Esophagus muscularis mucosa (tissue), 4 donors: ENCODE results near the gene LSM14B.

ENCODE experiments used
- EP300 ChIP-seq: sonication (generic); formaldehyde crosslinking; IDR thresholded peaks from one replicate; pipeline ENCODE4 v1.6.1; 2017; ENCODE audit warnings: antibody characterized with exemption
- POLR2A ChIP-seq: fragments of 450-650 bp; IDR thresholded peaks from one replicate; pipeline ENCODE4 v1.6.1; 2017; ENCODE audit warnings: antibody characterized with exemption, moderate library complexity, mild to moderate bottlenecking, low read depth
- POLR2AphosphoS5 ChIP-seq, 2 donors: sonication (generic); formaldehyde crosslinking; IDR thresholded peaks; one replicate each; pipeline ENCODE4 v1.6.1; 2017; ENCODE audit warnings: antibody characterized with exemption in 2 of 2
- TF ChIP-seq, protein P1 (sequence below), 3 experiments: fragments of 200-600 bp in 2 of 3; fragments of 450-650 bp in 1 of 3; sonication (generic) in 2 of 3; IDR thresholded peaks; one replicate each; pipeline ENCODE4 v1.5.1; 2017 to 2019; ENCODE audit warnings: antibody characterized with exemption in 3 of 3, mild to moderate bottlenecking in 2 of 3, moderate library complexity in 1 of 3

DNA sequence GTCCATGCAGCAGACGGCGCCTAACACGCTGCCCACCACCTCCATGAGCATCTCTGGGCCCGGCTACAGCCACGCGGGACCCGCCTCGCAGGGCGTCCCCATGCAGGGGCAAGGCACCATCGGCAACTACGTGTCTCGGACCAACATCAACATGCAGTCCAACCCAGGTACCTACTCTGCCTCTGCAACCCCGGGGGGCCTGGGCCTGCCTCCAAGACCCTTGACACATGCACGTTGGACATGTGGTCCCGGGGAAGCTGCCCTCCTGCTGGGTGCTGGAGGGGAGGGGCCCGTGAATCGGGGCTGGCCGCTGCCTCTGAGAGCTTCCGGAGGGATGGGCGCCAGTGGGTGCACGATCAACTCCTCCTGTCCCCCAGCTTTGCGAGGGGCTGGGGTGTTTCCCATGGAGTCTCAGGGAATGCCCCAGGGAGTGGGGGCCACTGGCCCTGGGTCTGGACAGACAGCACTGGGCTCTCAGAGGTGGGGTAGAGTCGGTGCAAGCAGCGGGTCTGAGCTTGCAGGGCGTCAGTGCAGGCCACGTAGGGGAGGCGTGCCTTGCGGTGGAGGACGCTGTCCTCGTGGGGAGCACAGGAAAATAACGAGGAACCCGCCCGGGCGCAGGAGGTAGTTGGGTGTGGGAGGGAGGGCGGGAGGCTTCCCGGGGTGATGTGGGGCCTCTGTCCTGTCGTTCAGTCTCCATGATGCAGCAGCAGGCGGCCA, 40.6 kb downstream of the LSM14B start:
- TF ChIP-seq, protein P1, sequence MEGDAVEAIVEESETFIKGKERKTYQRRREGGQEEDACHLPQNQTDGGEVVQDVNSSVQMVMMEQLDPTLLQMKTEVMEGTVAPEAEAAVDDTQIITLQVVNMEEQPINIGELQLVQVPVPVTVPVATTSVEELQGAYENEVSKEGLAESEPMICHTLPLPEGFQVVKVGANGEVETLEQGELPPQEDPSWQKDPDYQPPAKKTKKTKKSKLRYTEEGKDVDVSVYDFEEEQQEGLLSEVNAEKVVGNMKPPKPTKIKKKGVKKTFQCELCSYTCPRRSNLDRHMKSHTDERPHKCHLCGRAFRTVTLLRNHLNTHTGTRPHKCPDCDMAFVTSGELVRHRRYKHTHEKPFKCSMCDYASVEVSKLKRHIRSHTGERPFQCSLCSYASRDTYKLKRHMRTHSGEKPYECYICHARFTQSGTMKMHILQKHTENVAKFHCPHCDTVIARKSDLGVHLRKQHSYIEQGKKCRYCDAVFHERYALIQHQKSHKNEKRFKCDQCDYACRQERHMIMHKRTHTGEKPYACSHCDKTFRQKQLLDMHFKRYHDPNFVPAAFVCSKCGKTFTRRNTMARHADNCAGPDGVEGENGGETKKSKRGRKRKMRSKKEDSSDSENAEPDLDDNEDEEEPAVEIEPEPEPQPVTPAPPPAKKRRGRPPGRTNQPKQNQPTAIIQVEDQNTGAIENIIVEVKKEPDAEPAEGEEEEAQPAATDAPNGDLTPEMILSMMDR (IDR thresholded peaks at IDR 0.05) = no peak
- TF ChIP-seq POLR2AphosphoS5 (IDR thresholded peaks at IDR 0.05) (no peak), EP300 (no peak), POLR2A (no peak)
